ENCODE results near the gene GPC3. TPM values are rescaled to one million over a fixed set of nuclear protein-coding genes. Genes with fewer than 3 reads are reported as not detected.

The GPC3 gene
- total RNA-seq, 1 experiment from 2014 or later = 32.4 TPM

- TF ChIP-seq JUN (CRISPR knock-in tag; IDR thresholded peaks at IDR 0.05) (no peak), SMAD4 (CRISPR knock-in tag; IDR thresholded peaks at IDR 0.05) (no peak), NFYB (CRISPR knock-in tag; conservative IDR thresholded peaks at IDR 0.05; ENCODE audit: low read depth) (no peak), ZNF423 (CRISPR knock-in tag; IDR thresholded peaks at IDR 0.05) (no peak), FOXP1 (CRISPR knock-in tag; IDR thresholded peaks at IDR 0.05; ENCODE audit: borderline replicate concordance) (no peak)
These were observed 16.2 kb downstream of the GPC3 start (continued) for GRCh38 chrX:133969191-133969590.

- no peaks in the 10 kb centered on the region for H3K9me3 Mint-ChIP-seq
- TF ChIP-seq MAX (CRISPR knock-in tag; IDR thresholded peaks at IDR 0.05) (no peak), NR3C1 (CRISPR knock-in tag; conservative IDR thresholded peaks at IDR 0.05; ENCODE audit: low read depth) (no peak), RORB (CRISPR knock-in tag; IDR thresholded peaks at IDR 0.05) (no peak), USF1 (CRISPR knock-in tag; IDR thresholded peaks at IDR 0.05) (no peak), ZBTB43 (CRISPR knock-in tag; IDR thresholded peaks at IDR 0.05) (no peak), ZNF425 (CRISPR knock-in tag; conservative IDR thresholded peaks at IDR 0.05) (no peak), ZNF416 (CRISPR knock-in tag; IDR thresholded peaks at IDR 0.05) (no peak), JAZF1 (CRISPR knock-in tag; IDR thresholded peaks at IDR 0.05) (no peak), PREB (CRISPR knock-in tag; IDR thresholded peaks at IDR 0.05; ENCODE audit: borderline replicate concordance) (no peak), ATF1 (CRISPR knock-in tag; IDR thresholded peaks at IDR 0.05) (no peak), FOXJ3 (CRISPR knock-in tag; IDR thresholded peaks at IDR 0.05; ENCODE audit: borderline replicate concordance) (no peak), ZMAT4 (CRISPR knock-in tag; IDR thresholded peaks at IDR 0.05) (no peak), FOXP4 (CRISPR knock-in tag; IDR thresholded peaks at IDR 0.05) (no peak), SOX15 (CRISPR knock-in tag; IDR thresholded peaks at IDR 0.05) (no peak), ETV6 (CRISPR knock-in tag; IDR thresholded peaks at IDR 0.05) (no peak), ZNF396 (CRISPR knock-in tag; IDR thresholded peaks at IDR 0.05; ENCODE audit: borderline replicate concordance) (no peak), ZNF219 (CRISPR knock-in tag; IDR thresholded peaks at IDR 0.05; ENCODE audit: borderline replicate concordance) (no peak), CREM (CRISPR knock-in tag; IDR thresholded peaks at IDR 0.05) (no peak), ZNF232 (CRISPR knock-in tag; IDR thresholded peaks at IDR 0.05) (no peak), E2F5 (CRISPR knock-in tag; IDR thresholded peaks at IDR 0.05) (no peak)
- peaks cover 64% of the 10 kb centered on the region for H3K4me1 Mint-ChIP-seq
- H3K36me3 Mint-ChIP-seq = peaks cover 2% of the 10 kb centered on the region; the same call in 1 of the 2 replicates
- H3K4me3 Mint-ChIP-seq = no peak overlapping the region
- no peaks in the 10 kb centered on the region for H3K27me3 Mint-ChIP-seq (ENCODE audit: low read depth)
- POLR2A ChIA-PET = no interaction called here
- ATAC-seq = no peak
- no peak for DNase-seq (ENCODE audit: low spot score)
- CTCF ChIA-PET = no interaction called here
- peak overlapping the region; percentile 41; the same call in 1 of the 2 replicates for H3K27ac Mint-ChIP-seq
These were observed 17.3 kb downstream of the GPC3 start for GRCh38 chrX:133968109-133968508.
